H1 (cell line): ENCODE data around the gene FBXO30. TPM values are rescaled to one million over a fixed set of nuclear protein-coding genes. Genes with fewer than 3 reads are reported as not detected.

Experiments used
- CTCF ChIA-PET: fragments of 300-600 bp; sonication (Branson Sonifier 250); formaldehyde crosslinking; loops from one replicate; lab custom pipeline; 2021; ENCODE audit not compliant: partially characterized antibody; lab: Charles Lee
- POLR2A ChIA-PET: fragments of 300-600 bp; sonication (Branson Sonifier 250); formaldehyde crosslinking; loops from one replicate; lab custom pipeline; 2021; ENCODE audit warnings: inconsistent platforms; ENCODE audit not compliant: partially characterized antibody; lab: Charles Lee
- DNase-seq, 2 experiments: peaks; one replicate each; pipeline versions ENCODE4 v3.0.0 to v3.0.0-alpha.2; 2010 to 2022; ENCODE audit warnings: low spot score in 2 of 2, low read depth in 1 of 2, mixed read lengths in 1 of 2
- FAIRE-seq: peaks from 2 replicates; lab custom pipeline; 2011; peaks lifted over from hg19 to GRCh38; lab: Jason Lieb, UNC
- H2AFZ ChIP-seq: 2 replicates; pipeline ENCODE4 v1.8.1; 2012; ENCODE audit warnings: low read length, inconsistent platforms
- H2AK5ac ChIP-seq: 2 replicates; pipeline ENCODE4 v1.6.1; 2013; ENCODE audit warnings: low read depth, low read length
- H2BK120ac ChIP-seq: replicated peaks from 2 replicates; pipeline ENCODE3; 2013; ENCODE audit warnings: low read depth, low read length, inconsistent platforms
- H2BK12ac ChIP-seq: 2 replicates; pipeline ENCODE4 v1.6.1; 2013; ENCODE audit warnings: low read depth, low read length
- H2BK15ac ChIP-seq: 2 replicates; pipeline ENCODE4 v1.6.1; 2013; ENCODE audit warnings: low read length
- H2BK20ac ChIP-seq: 2 replicates; pipeline ENCODE4 v1.6.1; 2013; ENCODE audit warnings: low read length
- H2BK5ac ChIP-seq: 2 replicates; pipeline ENCODE4 v1.6.1; 2013; ENCODE audit warnings: low read depth, low read length
- H3K14ac ChIP-seq: 2 replicates; pipeline ENCODE4 v1.6.1; 2013; ENCODE audit warnings: inconsistent platforms; ENCODE audit not compliant: insufficient read length
- H3K18ac ChIP-seq: 2 replicates; pipeline ENCODE4 v1.6.1; 2013; ENCODE audit warnings: low read length; ENCODE audit errors: extremely low read depth
- H3K23ac ChIP-seq: 2 replicates; pipeline ENCODE4 v1.6.1; 2013; ENCODE audit warnings: inconsistent platforms; ENCODE audit not compliant: insufficient read length
- H3K23me2 ChIP-seq: 2 replicates; pipeline ENCODE4 v1.6.1; 2013; ENCODE audit warnings: low read depth, low read length
- H3K27ac ChIP-seq: 2 replicates; pipeline ENCODE4 v1.6.1; 2011; ENCODE audit warnings: low read depth, low read length, inconsistent platforms
- H3K27me3 ChIP-seq, 4 experiments: replicated peaks in 1 of 4; 1 replicate in 1 of 4; 2 replicates in 3 of 4; pipeline versions ENCODE4 v1.6.1 to v1.8.1; 2011 to 2013; ENCODE audit warnings: low read length in 3 of 4, mild to moderate bottlenecking in 3 of 4, inconsistent platforms in 2 of 4, mixed read lengths in 2 of 4, moderate library complexity in 1 of 4; ENCODE audit not compliant: control insufficient read depth in 3 of 4, insufficient read depth in 3 of 4; ENCODE audit errors: extremely low read depth in 1 of 4
- H3K36me3 ChIP-seq, 4 experiments: 2 replicates each; pipeline versions ENCODE4 v1.6.1 to v1.8.1; 2011 to 2013; ENCODE audit warnings: mild to moderate bottlenecking in 4 of 4, low read length in 3 of 4, moderate library complexity in 2 of 4, control low read depth in 1 of 4, inconsistent platforms in 1 of 4; ENCODE audit not compliant: insufficient read depth in 4 of 4, control insufficient read depth in 2 of 4
- H3K4ac ChIP-seq: replicated peaks from 2 replicates; pipeline ENCODE3; 2013; ENCODE audit warnings: low read length, low read depth, mixed read lengths, inconsistent platforms; ENCODE audit not compliant: insufficient read length
- H3K4me1 ChIP-seq, 4 experiments: replicated peaks in 1 of 4; 1 replicate in 1 of 4; 2 replicates in 3 of 4; pipeline versions ENCODE4 v1.6.1 to v1.8.1; 2011 to 2013; ENCODE audit warnings: low read length in 3 of 4, inconsistent platforms in 2 of 4, mixed read lengths in 1 of 4; ENCODE audit not compliant: insufficient read depth in 4 of 4, control insufficient read depth in 3 of 4
- H3K4me2 ChIP-seq, 2 experiments: 2 replicates each; pipeline versions ENCODE4 v1.6.1 to v1.8.1; 2011 to 2013; ENCODE audit warnings: low read depth in 2 of 2, low read length in 2 of 2, control low read depth in 1 of 2, inconsistent platforms in 1 of 2, mild to moderate bottlenecking in 1 of 2; ENCODE audit not compliant: insufficient read depth in 1 of 2
- H3K4me3 ChIP-seq, 4 experiments: fragments of 200-600, 300-600 bp in 1 of 4; sonication (generic), shearing (Covaris generic), sonication (Bioruptor Twin) in 1 of 4; 2 replicates each; pipeline versions ENCODE4 v1.5.1 to v1.8.1; 2011 to 2016; ENCODE audit warnings: low read length in 4 of 4, low read depth in 3 of 4, control low read depth in 2 of 4, inconsistent platforms in 2 of 4, mild to moderate bottlenecking in 2 of 4, mixed read lengths in 1 of 4, moderate library complexity in 1 of 4; ENCODE audit not compliant: insufficient read depth in 2 of 4; ENCODE audit errors: extremely low read depth in 1 of 4
- H3K56ac ChIP-seq: replicated peaks from 2 replicates; pipeline ENCODE3; 2013; ENCODE audit warnings: low read depth, mild to moderate bottlenecking, mixed read lengths, low read length, inconsistent platforms; ENCODE audit not compliant: insufficient read length
- H3K79me1 ChIP-seq: 2 replicates; pipeline ENCODE4 v1.6.1; 2013; ENCODE audit warnings: low read depth, low read length, control low read depth
- H3K79me2 ChIP-seq, 2 experiments: 2 replicates each; pipeline versions ENCODE4 v1.6.1 to v1.8.1; 2012 to 2013; ENCODE audit warnings: low read length in 2 of 2, mild to moderate bottlenecking in 2 of 2, inconsistent platforms in 1 of 2; ENCODE audit not compliant: insufficient read depth in 2 of 2, control insufficient read depth in 1 of 2
- H3K9ac ChIP-seq, 4 experiments: replicated peaks in 1 of 4; 1 replicate in 1 of 4; 2 replicates in 3 of 4; pipeline versions ENCODE4 v1.6.1 to v1.8.1; 2011 to 2013; ENCODE audit warnings: low read depth in 3 of 4, low read length in 3 of 4, control low read depth in 2 of 4, mild to moderate bottlenecking in 2 of 4, moderate library complexity in 2 of 4, inconsistent platforms in 1 of 4; ENCODE audit errors: extremely low read depth in 1 of 4
- H3K9me3 ChIP-seq, 2 experiments: 2 replicates each; pipeline versions ENCODE4 v1.6.1 to v1.8.1; 2012 to 2013; ENCODE audit warnings: mild to moderate bottlenecking in 2 of 2, moderate library complexity in 2 of 2, control low read depth in 1 of 2, inconsistent platforms in 1 of 2, low read depth in 1 of 2, low read length in 1 of 2, mixed read lengths in 1 of 2; ENCODE audit not compliant: insufficient read depth in 2 of 2
- H4K20me1 ChIP-seq, 2 experiments: replicated peaks in 1 of 2; 2 replicates each; pipeline versions ENCODE3 to v1.8.1; 2011 to 2013; ENCODE audit warnings: inconsistent platforms in 2 of 2, low read length in 2 of 2, mild to moderate bottlenecking in 1 of 2; ENCODE audit not compliant: insufficient read depth in 2 of 2, control insufficient read depth in 1 of 2
- H4K5ac ChIP-seq: 2 replicates; pipeline ENCODE4 v1.6.1; 2013; ENCODE audit warnings: low read length, low read depth, mixed read lengths, inconsistent platforms; ENCODE audit not compliant: insufficient read length
- H4K8ac ChIP-seq: 2 replicates; pipeline ENCODE4 v1.8.0; 2013; ENCODE audit warnings: mild to moderate bottlenecking, moderate library complexity, low read length, inconsistent platforms; ENCODE audit not compliant: insufficient read depth; ENCODE audit errors: extremely low read depth
- H4K91ac ChIP-seq: replicated peaks from 2 replicates; pipeline ENCODE3; 2013; ENCODE audit warnings: low read length, mixed read lengths, inconsistent platforms; ENCODE audit not compliant: insufficient read length
- ATF3 ChIP-seq: IDR thresholded peaks from 2 replicates; pipeline ENCODE4 v1.6.1; 2011; ENCODE audit warnings: low read depth, mild to moderate bottlenecking, low read length; ENCODE audit not compliant: insufficient read depth
- CHD2 ChIP-seq: IDR thresholded peaks from 2 replicates; pipeline ENCODE4 v1.6.1; 2012; ENCODE audit warnings: low read length, improper control_type of control experiment
- EP300 ChIP-seq, 2 experiments: IDR thresholded peaks; 1 replicate in 1 of 2; 2 replicates in 1 of 2; pipeline ENCODE4 v1.6.1; 2011 to 2012; ENCODE audit warnings: low read depth in 2 of 2, low read length in 2 of 2, mild to moderate bottlenecking in 2 of 2, borderline replicate concordance in 1 of 2, inconsistent platforms in 1 of 2, moderate library complexity in 1 of 2
- KDM4A ChIP-seq: IDR thresholded peaks from one replicate; pipeline ENCODE4 v1.7.1; 2012; ENCODE audit warnings: low read depth, mild to moderate bottlenecking, moderate library complexity, low read length, inconsistent platforms; ENCODE audit not compliant: severe bottlenecking
- POLR2A ChIP-seq, 2 experiments: IDR thresholded peaks; 1 replicate in 1 of 2; 2 replicates in 1 of 2; pipeline ENCODE4 v1.6.1; 2011; ENCODE audit warnings: low read depth in 2 of 2, low read length in 2 of 2, mild to moderate bottlenecking in 2 of 2; ENCODE audit errors: control extremely low read depth in 1 of 2
- SIX5 ChIP-seq: IDR thresholded peaks from 2 replicates; pipeline ENCODE4 v1.6.1; 2011; ENCODE audit warnings: mild to moderate bottlenecking, low read depth, low read length
- SUZ12 ChIP-seq: fragments of 200-600 bp; sonication (generic); IDR thresholded peaks from 2 replicates; pipeline ENCODE4 v1.6.1; 2012; ENCODE audit warnings: mild to moderate bottlenecking, inconsistent platforms, low read length, moderate library complexity, mixed read lengths
- whole genome bisulfite sequencing, 2 experiments: shearing (Covaris generic) in 1 of 2; methylation state at CpG; one replicate each; pipeline versions ENCODE4 v1.1.6 to v1.1.7; 2013 to 2015; ENCODE audit warnings: low lambda C conversion rate in 2 of 2, mixed read lengths in 2 of 2, inconsistent platforms in 1 of 2, low coverage in 1 of 2, missing lambda C conversion rate in 1 of 2; ENCODE audit not compliant: insufficient replicate concordance in 2 of 2, insufficient coverage in 1 of 2, insufficient read length in 1 of 2; ENCODE audit errors: extremely low coverage in 1 of 2, missing lambda C conversion rate in 1 of 2; 5-methylcytosine and 5-hydroxymethylcytosine counted together
- polyA plus RNA-seq, 7 experiments: library from polyadenylated mRNA; depleted of rRNA in 3 of 7; stranded (reverse) in 5 of 7; unstranded in 2 of 7; fragments of >200 nt in 5 of 7; fragments of 200-250 nt in 2 of 7; gene quantifications; 1 replicate in 5 of 7; 2 replicates in 1 of 7; 4 replicates in 1 of 7; pipeline versions ENCODE4 v1.2.1 to v1.2.3, GENCODE V29; 2011 to 2013; ENCODE audit warnings: missing spikeins in 2 of 7, mixed read lengths in 2 of 7
- total RNA-seq: library from RNA; stranded (reverse); fragmentation: NEBNext Ultra II Directional; extraction: Animal tissue kit (Norgen Biotek cat#: 25700); gene quantifications from 2 replicates; pipeline ENCODE4 v1.2.1, GENCODE V29; 2021
- TF ChIP-seq, protein P1 (sequence below): IDR thresholded peaks from 2 replicates; pipeline ENCODE4 v1.6.1; 2011; ENCODE audit warnings: low read length, improper control_type of control experiment

FBXO30 gene
- total and polyA plus RNA-seq, 2 of the 8 experiments (the other 6 are each of a cell fraction or from before 2014, with no cell fraction given) = 3.9 to 18.3 TPM

GRCh38 chr6:145842693-145843546 is 28.3 kb upstream of the FBXO30 start:
- H3K4me3 ChIP-seq = no peak overlapping the region
- FAIRE-seq (no peak), DNase-seq (no peak)
- no peak overlapping the region for H3K4ac ChIP-seq
- ChIA-PET CTCF (interaction anchor here (0.6 to 1.2 kb wide), 3 partner anchors 17 to 86 kb away, joined by 3 read pairs; no protein-coding TSS in a partner anchor), POLR2A (no interaction called here)
- H3K23me2 ChIP-seq = no peaks in the 10 kb centered on the region
- no peak for TF ChIP-seq EP300 (IDR thresholded peaks at IDR 0.05; ENCODE audit: borderline replicate concordance in 1 of 2, low read depth in 2 of 2, low read length in 2 of 2)
- no peak for TF ChIP-seq CHD2
- TF ChIP-seq SIX5 = no peak
- TF ChIP-seq, protein P1, sequence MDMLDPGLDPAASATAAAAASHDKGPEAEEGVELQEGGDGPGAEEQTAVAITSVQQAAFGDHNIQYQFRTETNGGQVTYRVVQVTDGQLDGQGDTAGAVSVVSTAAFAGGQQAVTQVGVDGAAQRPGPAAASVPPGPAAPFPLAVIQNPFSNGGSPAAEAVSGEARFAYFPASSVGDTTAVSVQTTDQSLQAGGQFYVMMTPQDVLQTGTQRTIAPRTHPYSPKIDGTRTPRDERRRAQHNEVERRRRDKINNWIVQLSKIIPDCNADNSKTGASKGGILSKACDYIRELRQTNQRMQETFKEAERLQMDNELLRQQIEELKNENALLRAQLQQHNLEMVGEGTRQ = no peak
- TF ChIP-seq SUZ12 = no peak
- TF ChIP-seq KDM4A = no peak
- TF ChIP-seq POLR2A (IDR thresholded peaks at IDR 0.05; ENCODE audit: control extremely low read depth in 1 of 2, low read depth in 2 of 2, low read length in 2 of 2) = no peak
- no peak for TF ChIP-seq ATF3
- no peaks in the 10 kb centered on the region for H4K20me1 ChIP-seq
- no peak overlapping the region for H4K8ac ChIP-seq
- no peaks in the 10 kb centered on the region for H3K79me2 ChIP-seq
- no peak overlapping the region for H3K56ac ChIP-seq
- 88% methylated on average over 3 of the region's 3 CpGs; no CpG with 5 or more reads in 1 of the 2 experiments for WGBS, 2 experiments
- no peak overlapping the region for H4K91ac ChIP-seq
- H3K18ac ChIP-seq = no peak overlapping the region
- H3K9me3 ChIP-seq = no peaks in the 10 kb centered on the region
- H2BK12ac ChIP-seq = no peak overlapping the region
- H2BK120ac ChIP-seq = no peak overlapping the region
- no peaks in the 10 kb centered on the region for H3K79me1 ChIP-seq
- H2AFZ ChIP-seq = no peak overlapping the region
- no peaks in the 10 kb centered on the region for H3K4me1 ChIP-seq
- H3K27ac ChIP-seq = no peak overlapping the region
- no peak overlapping the region for H3K23ac ChIP-seq
- no peak overlapping the region for H3K14ac ChIP-seq
- H2BK20ac ChIP-seq = no peak overlapping the region
- H3K9ac ChIP-seq = no peak overlapping the region
- no peaks in the 10 kb centered on the region for H3K36me3 ChIP-seq
- no peak overlapping the region for H2BK5ac ChIP-seq
- no peaks in the 10 kb centered on the region for H3K27me3 ChIP-seq
- no peak overlapping the region for H2BK15ac ChIP-seq
- no peak overlapping the region for H3K4me2 ChIP-seq
- no peak overlapping the region for H4K5ac ChIP-seq
- H2AK5ac ChIP-seq = no peak overlapping the region
